ENCODE data around the gene MRPS7.

MRPS7 gene

DNA sequence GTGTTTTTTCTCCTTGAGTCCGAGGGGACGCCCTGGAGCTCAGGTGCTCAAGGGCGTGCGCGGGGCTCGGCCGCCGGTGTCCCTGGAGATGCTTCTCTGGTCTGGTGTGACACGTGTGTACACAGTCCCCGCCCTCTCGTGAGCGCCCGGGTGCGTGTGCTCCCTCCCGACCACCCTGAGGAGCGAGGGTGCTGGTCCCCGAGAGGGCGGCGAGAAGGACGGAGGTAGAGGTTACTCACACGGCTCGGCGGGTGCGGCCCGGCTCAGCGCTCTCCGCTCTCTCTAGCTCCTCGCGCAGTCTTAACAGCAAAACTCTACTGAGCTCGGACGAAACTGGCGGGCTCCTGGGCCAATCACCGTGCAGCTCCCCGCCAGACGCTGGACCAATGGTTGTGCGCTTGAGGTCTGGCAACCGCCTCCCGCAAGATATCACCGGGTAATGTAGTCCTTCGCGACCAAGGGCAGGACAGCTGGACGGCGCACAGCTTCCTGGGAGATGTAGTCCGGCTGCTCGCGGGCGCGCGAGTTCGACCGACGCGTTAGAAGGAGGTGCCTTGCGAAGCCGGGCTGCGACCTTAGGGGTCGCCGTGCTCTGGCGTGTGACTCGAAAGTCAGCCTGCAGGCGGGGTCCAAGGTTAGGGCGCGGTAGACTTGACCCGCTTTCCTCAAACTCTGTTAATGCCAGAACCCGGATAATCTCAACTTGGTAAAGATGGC lies 27.6 kb downstream of the MRPS7 start, which contains the start of gene SLC25A19 (continued):
- TF ChIP-seq, protein P1, sequence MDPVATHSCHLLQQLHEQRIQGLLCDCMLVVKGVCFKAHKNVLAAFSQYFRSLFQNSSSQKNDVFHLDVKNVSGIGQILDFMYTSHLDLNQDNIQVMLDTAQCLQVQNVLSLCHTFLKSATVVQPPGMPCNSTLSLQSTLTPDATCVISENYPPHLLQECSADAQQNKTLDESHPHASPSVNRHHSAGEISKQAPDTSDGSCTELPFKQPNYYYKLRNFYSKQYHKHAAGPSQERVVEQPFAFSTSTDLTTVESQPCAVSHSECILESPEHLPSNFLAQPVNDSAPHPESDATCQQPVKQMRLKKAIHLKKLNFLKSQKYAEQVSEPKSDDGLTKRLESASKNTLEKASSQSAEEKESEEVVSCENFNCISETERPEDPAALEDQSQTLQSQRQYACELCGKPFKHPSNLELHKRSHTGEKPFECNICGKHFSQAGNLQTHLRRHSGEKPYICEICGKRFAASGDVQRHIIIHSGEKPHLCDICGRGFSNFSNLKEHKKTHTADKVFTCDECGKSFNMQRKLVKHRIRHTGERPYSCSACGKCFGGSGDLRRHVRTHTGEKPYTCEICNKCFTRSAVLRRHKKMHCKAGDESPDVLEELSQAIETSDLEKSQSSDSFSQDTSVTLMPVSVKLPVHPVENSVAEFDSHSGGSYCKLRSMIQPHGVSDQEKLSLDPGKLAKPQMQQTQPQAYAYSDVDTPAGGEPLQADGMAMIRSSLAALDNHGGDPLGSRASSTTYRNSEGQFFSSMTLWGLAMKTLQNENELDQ (tag by site-specific recombination; IDR thresholded peaks at IDR 0.05; ENCODE audit: low read depth): no peak
- TF ChIP-seq SP7 (tag by site-specific recombination; IDR thresholded peaks at IDR 0.05) (peak; percentile 54; the same call in 1 of the 2 replicates), ZNF548 (tag by site-specific recombination; IDR thresholded peaks at IDR 0.05) (no peak), ZNF600 (tag by site-specific recombination; IDR thresholded peaks at IDR 0.05) (0 out of 2 replicates have a peak, but pooled peaks have one; percentile 64), ZNF660 (tag by site-specific recombination; IDR thresholded peaks at IDR 0.05) (peak; percentile 12; the same call in 1 of the 2 replicates), GLIS2 (tag by site-specific recombination; IDR thresholded peaks at IDR 0.05) (no peak), ZBTB8A (tag by site-specific recombination; IDR thresholded peaks at IDR 0.05) (peak; percentile 50; the same call in 1 of the 2 replicates), SCRT1 (tag by site-specific recombination; IDR thresholded peaks at IDR 0.05; ENCODE audit: borderline replicate concordance) (no peak), ZFP41 (tag by site-specific recombination; IDR thresholded peaks at IDR 0.05; ENCODE audit: borderline replicate concordance) (no peak), ZEB2 (tag by site-specific recombination; IDR thresholded peaks at IDR 0.05) (peak; percentile 74; the same call in 1 of the 2 replicates), ZFHX2 (tag by site-specific recombination; conservative IDR thresholded peaks at IDR 0.05) (no peak), ZNF610 (tag by site-specific recombination; IDR thresholded peaks at IDR 0.05; ENCODE audit: borderline replicate concordance) (peak; percentile 57; the same call in 1 of the 2 replicates), ZFP69B (tag by site-specific recombination; IDR thresholded peaks at IDR 0.05) (0 out of 2 replicates have a peak, but pooled peaks have one; percentile 28), ZNF335 (tag by site-specific recombination; conservative IDR thresholded peaks at IDR 0.05) (peak; percentile 84), KLF10 (tag by site-specific recombination; IDR thresholded peaks at IDR 0.05) (peak; percentile 70), TRIM28 (IDR thresholded peaks at IDR 0.05; ENCODE audit: borderline replicate concordance, low read length) (no peak; the same call in 1 of the 2 replicates), ZNF394 (tag by site-specific recombination; IDR thresholded peaks at IDR 0.05; ENCODE audit: borderline replicate concordance) (peak; percentile 8; the same call in 1 of the 2 replicates), OVOL3 (tag by site-specific recombination; IDR thresholded peaks at IDR 0.05) (no peak), ZNF341 (tag by site-specific recombination; IDR thresholded peaks at IDR 0.05; ENCODE audit: low read depth) (no peak; the same call in none of the 2 replicates), ZNF776 (tag by site-specific recombination; IDR thresholded peaks at IDR 0.05; ENCODE audit: borderline replicate concordance) (no peak), SP3 (tag by site-specific recombination; IDR thresholded peaks at IDR 0.05) (peak; percentile 93), ZNF366 (tag by site-specific recombination; conservative IDR thresholded peaks at IDR 0.05) (no peak), ZNF529 (tag by site-specific recombination; IDR thresholded peaks at IDR 0.05; ENCODE audit: insufficient replicate concordance) (no peak), WT1 (tag by site-specific recombination; IDR thresholded peaks at IDR 0.05) (peak; percentile 34; the same call in 1 of the 2 replicates), ZNF585B (tag by site-specific recombination; IDR thresholded peaks at IDR 0.05) (no peak), ZNF843 (tag by site-specific recombination; IDR thresholded peaks at IDR 0.05) (peak; percentile 61), ZNF629 (tag by site-specific recombination; IDR thresholded peaks at IDR 0.05) (no peak; the same call in 1 of the 2 replicates), ZBTB20 (tag by site-specific recombination; IDR thresholded peaks at IDR 0.05) (peak; percentile 91), ZBTB21 (tag by site-specific recombination; IDR thresholded peaks at IDR 0.05) (no peak)
- TF ChIP-seq, protein P2, sequence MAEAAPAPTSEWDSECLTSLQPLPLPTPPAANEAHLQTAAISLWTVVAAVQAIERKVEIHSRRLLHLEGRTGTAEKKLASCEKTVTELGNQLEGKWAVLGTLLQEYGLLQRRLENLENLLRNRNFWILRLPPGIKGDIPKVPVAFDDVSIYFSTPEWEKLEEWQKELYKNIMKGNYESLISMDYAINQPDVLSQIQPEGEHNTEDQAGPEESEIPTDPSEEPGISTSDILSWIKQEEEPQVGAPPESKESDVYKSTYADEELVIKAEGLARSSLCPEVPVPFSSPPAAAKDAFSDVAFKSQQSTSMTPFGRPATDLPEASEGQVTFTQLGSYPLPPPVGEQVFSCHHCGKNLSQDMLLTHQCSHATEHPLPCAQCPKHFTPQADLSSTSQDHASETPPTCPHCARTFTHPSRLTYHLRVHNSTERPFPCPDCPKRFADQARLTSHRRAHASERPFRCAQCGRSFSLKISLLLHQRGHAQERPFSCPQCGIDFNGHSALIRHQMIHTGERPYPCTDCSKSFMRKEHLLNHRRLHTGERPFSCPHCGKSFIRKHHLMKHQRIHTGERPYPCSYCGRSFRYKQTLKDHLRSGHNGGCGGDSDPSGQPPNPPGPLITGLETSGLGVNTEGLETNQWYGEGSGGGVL (tag by site-specific recombination; IDR thresholded peaks at IDR 0.05): no peak
- TF ChIP-seq, protein P3, sequence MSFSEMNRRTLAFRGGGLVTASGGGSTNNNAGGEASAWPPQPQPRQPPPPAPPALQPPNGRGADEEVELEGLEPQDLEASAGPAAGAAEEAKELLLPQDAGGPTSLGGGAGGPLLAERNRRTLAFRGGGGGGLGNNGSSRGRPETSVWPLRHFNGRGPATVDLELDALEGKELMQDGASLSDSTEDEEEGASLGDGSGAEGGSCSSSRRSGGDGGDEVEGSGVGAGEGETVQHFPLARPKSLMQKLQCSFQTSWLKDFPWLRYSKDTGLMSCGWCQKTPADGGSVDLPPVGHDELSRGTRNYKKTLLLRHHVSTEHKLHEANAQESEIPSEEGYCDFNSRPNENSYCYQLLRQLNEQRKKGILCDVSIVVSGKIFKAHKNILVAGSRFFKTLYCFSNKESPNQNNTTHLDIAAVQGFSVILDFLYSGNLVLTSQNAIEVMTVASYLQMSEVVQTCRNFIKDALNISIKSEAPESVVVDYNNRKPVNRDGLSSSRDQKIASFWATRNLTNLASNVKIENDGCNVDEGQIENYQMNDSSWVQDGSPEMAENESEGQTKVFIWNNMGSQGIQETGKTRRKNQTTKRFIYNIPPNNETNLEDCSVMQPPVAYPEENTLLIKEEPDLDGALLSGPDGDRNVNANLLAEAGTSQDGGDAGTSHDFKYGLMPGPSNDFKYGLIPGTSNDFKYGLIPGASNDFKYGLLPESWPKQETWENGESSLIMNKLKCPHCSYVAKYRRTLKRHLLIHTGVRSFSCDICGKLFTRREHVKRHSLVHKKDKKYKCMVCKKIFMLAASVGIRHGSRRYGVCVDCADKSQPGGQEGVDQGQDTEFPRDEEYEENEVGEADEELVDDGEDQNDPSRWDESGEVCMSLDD (tag by site-specific recombination; IDR thresholded peaks at IDR 0.05): peak; percentile 59; the same call in 1 of the 2 replicates

All from HEK293 (cell line).